ENCODE results near the gene DVL3.
A peak's percentile ranks its signal among the peaks of the same experiment; 100 is the strongest.

The DVL3 gene

DNA sequence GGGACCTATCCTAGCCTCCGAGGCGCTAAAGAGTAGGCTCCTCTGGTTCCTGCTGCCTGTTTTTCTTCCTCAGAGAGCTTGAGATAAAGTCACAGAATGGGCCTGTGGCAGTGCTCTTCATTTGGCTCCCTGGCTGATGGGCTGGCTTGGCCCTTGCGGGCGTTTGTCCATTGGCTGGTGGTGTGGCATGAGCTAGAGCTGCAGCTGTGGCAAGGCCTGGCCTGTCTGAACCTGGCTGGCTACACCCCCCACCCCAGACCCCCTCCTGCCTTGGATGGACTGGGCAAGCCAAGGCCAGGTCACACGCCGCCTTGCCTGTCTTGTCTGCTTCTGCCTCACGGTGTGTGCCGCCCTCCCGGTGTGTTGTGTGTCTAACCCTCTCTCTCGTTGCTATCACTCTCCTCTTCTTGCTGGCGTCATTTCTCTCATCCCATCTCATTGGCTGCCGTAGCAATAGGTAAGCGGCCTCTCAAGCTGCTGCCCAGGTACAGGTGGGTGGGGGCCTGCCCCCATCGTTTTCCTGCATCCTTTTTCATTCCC is 22.7 kb downstream of the DVL3 start:
- DNase-seq = no peak

- DNase-seq = no peak
Observed at GRCh38 chr3:184178521-184179138, 23.5 kb downstream of the DVL3 start.

DNA sequence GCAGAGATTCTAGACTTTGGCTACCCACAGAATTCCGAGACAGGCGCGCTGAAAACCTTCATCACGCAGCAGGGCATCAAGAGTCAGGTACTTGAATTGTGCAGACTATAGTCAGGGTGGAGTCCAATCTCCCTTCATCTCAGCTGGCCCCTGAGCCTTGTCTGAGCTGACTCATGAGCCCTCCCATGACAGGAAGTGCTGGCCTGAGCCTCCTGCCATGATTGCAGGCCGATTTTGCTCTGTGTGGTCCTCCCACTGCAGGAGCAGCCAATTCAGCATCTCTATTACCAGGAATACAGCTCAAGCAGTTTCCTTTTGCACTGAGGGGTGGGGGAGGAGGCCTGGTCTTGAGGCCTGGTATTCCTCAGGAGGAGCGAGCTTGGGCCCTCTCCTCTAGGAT is 25.0 kb downstream of the DVL3 start:
- no peak for DNase-seq

- DNase-seq = no peak
Observed at GRCh38 chr3:184181596-184181995, 26.4 kb downstream of the DVL3 start.

DNA sequence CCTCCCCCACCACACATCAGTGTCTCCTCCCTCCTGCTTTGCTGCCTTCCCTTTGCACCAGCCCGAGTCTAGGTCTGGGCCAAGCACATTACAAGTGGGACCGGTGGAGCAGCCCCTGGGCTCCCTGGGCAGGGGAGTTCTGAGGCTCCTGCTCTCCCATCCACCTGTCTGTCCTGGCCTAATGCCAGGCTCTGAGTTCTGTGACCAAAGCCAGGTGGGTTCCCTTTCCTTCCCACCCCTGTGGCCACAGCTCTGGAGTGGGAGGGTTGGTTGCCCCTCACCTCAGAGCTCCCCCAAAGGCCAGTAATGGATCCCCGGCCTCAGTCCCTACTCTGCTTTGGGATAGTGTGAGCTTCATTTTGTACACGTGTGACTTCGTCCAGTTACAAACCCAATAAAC is 28.5 kb downstream of the DVL3 start:
- DNase-seq = no peak

- DNase-seq = no peak
Observed at GRCh38 chr3:184184546-184185230, 29.5 kb downstream of the DVL3 start.

GRCh38 chr3:184185461-184186183 is 30.4 kb downstream of the DVL3 start:
- peak; percentile 99 for DNase-seq

DNA sequence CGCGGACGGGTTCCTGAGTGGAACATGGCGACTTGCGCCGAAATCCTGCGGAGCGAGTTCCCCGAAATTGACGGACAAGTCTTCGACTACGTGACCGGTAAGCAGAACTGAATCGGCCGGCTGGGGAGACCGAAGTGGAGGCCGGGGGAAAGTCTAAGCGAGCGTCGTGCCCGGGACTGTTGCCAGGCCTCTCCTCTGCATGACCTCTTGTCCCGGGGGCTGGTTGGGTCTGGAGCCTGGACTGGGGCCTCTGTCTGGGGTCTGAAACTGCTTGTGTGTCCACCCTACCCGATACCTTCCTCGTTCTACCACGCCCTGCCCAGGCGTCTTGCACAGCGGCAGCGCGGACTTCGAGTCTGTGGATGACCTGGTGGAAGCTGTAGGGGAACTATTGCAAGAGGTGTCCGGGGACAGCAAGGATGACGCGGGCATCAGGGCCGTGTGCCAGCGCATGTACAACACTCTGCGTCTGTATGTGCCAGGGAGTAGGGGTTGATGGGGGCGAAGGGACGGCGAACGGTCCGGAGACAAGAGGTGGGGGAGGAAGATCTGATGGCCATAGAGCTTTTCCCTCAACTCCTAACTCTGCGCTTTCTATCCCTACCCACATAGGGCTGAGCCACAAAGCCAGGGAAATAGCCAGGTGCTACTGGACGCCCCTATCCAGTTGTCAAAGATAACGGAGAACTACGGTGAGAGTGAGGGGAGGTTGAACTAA is 31.2 kb downstream of the DVL3 start, which contains the start of gene ABCF3:
Gene ABCF3 (plus strand): TSS at position 16 of the 718 bp plus-strand sequence. CDS start 9 bp downstream, at position 25.
- no peak for DNase-seq

DNA sequence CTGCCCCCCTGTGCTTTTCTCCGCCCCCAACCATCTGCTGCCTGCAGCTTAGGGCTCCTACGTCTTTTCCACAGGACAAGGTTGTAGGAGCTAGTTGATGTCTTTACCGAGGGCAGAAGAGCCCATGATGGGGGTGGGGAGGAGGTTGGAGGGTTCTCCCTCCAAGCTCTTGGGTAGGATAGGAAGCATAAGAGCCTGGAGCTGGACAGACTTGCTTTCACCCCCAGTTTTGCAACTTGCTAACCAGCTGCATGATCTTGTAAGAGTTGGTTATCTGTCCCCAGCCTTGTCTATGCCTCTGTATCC is 31.7 kb downstream of the DVL3 start:
- no peak for DNase-seq

- no peak for DNase-seq
Observed at GRCh38 chr3:184188080-184188479, 32.9 kb downstream of the DVL3 start.

DNA sequence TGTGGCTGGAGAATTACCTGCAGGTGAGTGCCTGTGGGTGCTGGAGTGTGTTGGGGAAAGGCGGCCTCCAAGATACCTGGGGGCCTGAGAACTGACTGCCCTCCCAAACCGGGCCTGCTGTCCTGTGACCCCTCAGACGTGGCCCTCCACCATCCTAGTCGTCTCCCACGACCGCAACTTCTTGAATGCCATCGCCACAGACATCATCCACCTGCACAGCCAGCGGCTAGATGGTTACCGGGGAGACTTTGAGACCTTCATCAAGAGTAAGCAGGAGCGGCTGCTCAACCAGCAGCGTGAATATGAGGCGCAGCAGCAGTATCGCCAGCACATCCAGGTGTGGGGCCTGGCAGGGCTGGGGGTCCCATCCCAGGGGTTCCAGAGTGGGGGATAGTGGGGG is 34.2 kb downstream of the DVL3 start:
- no peak for DNase-seq

- DNase-seq = no peak
Observed at GRCh38 chr3:184192889-184193288, 37.7 kb downstream of the DVL3 start.

DNA sequence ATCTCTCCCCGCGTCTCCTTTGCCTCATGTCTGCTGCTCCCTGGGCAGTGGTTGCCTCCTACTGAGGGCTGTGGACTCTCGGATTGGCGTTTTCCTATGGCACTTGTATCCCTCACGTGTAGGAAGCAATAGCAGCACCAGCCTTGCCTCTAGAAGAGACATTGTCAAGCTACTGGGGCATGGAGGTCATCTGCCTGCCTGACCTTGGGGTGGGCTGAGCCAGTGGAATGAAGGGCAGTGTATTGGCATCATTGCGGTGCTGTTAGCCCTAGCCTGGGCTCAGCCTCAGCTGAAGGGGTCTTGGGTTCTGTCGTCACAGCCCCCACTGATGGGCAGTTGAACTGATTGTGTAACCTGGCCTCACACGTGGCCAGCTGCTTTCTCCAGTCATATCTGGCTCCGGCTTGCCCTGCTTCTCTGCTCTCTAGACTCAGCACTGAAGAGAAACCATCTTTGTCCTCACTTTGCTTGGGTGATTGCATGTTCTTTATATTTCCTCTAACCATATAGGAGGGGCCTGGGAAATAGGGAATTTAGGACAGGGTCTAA is 38.9 kb downstream of the DVL3 start:
- DNase-seq = no peak

DNA sequence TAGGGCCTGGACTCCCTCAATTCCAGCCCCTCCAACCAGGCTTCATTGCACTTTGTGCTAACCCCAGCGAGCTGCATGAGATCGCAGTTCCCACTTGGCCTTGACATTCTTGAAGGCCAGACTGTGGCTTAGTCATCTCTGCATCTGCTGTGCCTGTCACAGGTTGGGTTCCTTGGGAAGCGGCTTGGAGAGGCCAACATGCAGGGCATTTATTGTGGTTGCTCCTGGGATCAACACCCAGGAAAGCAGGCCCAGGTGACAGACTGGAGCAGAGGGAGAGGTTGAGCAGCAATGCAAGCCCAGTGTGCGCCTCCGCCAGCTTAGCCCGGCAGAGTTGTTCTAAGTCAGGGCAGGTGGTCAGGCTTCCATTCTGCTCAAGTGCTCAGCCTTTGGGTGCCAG is 41.4 kb downstream of the DVL3 start:
- no peak for DNase-seq

- DNase-seq = no peak
Observed at GRCh38 chr3:184198509-184198908, 43.3 kb downstream of the DVL3 start.

DNA sequence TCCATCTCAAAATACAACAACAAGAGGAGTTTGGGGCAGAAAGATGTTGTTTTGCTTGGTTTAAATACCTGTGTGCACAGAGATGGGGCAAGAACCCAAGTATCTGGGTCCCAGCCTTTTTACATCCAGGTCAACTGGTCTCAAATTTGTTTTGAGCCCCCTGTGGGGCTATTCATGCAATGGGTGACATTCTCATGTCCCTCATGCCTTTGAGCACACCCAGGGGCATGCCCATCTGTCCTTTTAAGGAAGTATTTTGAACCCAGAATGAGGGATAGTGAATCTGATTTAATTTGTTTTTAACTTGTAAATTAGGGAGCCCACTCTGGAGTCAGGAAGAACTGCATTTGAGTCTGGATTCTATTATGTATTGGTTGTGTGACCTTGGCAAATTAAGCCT is 45.6 kb downstream of the DVL3 start:
- DNase-seq = no peak

GRCh38 chr3:184203526-184203925 is 48.3 kb downstream of the DVL3 start:
- DNase-seq = no peak

GRCh38 chr3:184209146-184209923 is 54.2 kb downstream of the DVL3 start:
- no peak for DNase-seq

DNA sequence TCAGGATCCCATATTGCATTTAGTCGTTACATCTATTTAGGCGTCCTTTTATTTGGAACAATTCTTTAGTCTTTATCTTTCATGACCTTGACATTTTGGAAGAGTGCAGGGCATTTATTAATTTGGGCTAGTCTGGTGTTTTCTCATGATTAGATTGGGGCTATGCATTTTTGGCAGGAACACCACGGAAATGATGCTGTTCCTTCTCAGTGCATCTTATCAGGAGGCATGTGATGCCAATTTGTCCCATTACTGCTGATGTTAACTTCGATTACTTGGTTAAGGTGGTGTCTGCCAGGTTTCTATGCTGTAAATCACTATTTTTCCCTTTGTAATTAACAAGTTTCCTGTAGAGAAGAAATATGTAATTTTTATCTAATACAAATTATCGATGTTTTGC is 56.1 kb downstream of the DVL3 start:
- no peak for DNase-seq

DNA sequence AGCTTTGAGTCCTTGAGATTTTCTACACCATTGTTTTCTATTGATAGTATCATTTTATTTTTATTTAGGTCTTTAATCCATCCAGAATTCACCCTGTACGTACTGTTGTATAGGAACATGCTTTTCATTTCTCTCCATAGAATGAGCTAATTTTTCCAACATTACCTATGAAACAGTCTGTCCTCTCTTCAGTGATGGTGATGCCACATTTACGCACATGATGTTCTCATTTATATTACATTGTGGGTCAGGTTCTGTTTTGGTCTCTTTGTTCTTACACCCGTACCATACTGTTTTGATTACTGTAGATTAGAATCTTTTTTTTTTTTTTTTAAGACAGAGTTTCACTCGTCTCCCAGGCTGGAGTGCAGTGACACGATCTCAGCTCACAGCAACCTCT is 56.5 kb downstream of the DVL3 start:
- no peak for DNase-seq

GRCh38 chr3:184218814-184219213 is 63.6 kb downstream of the DVL3 start:
- no peak for DNase-seq

GRCh38 chr3:184222521-184222920 is 67.3 kb downstream of the DVL3 start:
- no peak for DNase-seq
